ENCODE data around the gene PAPSS1.

- TF ChIP-seq, protein P1, sequence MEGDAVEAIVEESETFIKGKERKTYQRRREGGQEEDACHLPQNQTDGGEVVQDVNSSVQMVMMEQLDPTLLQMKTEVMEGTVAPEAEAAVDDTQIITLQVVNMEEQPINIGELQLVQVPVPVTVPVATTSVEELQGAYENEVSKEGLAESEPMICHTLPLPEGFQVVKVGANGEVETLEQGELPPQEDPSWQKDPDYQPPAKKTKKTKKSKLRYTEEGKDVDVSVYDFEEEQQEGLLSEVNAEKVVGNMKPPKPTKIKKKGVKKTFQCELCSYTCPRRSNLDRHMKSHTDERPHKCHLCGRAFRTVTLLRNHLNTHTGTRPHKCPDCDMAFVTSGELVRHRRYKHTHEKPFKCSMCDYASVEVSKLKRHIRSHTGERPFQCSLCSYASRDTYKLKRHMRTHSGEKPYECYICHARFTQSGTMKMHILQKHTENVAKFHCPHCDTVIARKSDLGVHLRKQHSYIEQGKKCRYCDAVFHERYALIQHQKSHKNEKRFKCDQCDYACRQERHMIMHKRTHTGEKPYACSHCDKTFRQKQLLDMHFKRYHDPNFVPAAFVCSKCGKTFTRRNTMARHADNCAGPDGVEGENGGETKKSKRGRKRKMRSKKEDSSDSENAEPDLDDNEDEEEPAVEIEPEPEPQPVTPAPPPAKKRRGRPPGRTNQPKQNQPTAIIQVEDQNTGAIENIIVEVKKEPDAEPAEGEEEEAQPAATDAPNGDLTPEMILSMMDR (IDR thresholded peaks at IDR 0.05): no peak
- peak in 2 of 3 donors; percentile 42 to 58 for TF ChIP-seq POLR2AphosphoS5 (IDR thresholded peaks at IDR 0.05)
Observed at GRCh38 chr4:107619066-107619465, 101.0 kb downstream of the PAPSS1 start.
